HEK293 (cell line): ENCODE results near the gene CACNA1F.

Source experiments
- CTCF ChIP-seq: fragments of 450-650 bp; formaldehyde crosslinking; IDR thresholded peaks from 2 replicates; pipeline ENCODE4 v1.5.1; 2016; ENCODE audit warnings: missing biosample characterization, missing genetic modification characterization
- ZEB2 ChIP-seq: fragments of 450-650 bp; formaldehyde crosslinking; IDR thresholded peaks from 2 replicates; pipeline ENCODE4 v1.5.1; 2016; ENCODE audit warnings: missing biosample characterization, missing genetic modification characterization
- ZNF18 ChIP-seq: fragments of 450-650 bp; formaldehyde crosslinking; IDR thresholded peaks from 2 replicates; pipeline ENCODE4 v1.5.1; 2016; ENCODE audit warnings: missing biosample characterization, missing genetic modification characterization
- ZNF302 ChIP-seq: fragments of 450-650 bp; formaldehyde crosslinking; IDR thresholded peaks from 2 replicates; pipeline ENCODE4 v1.5.1; 2016; ENCODE audit warnings: missing biosample characterization, missing genetic modification characterization, low read depth
- ZNF580 ChIP-seq: fragments of 450-650 bp; formaldehyde crosslinking; IDR thresholded peaks from 2 replicates; pipeline ENCODE4 v1.5.1; 2016; ENCODE audit warnings: missing biosample characterization, missing genetic modification characterization
- ZNF660 ChIP-seq: fragments of 450-650 bp; IDR thresholded peaks from 2 replicates; pipeline ENCODE4 v1.5.1; 2018; ENCODE audit warnings: missing biosample characterization, mild to moderate bottlenecking, missing genetic modification characterization

DNA sequence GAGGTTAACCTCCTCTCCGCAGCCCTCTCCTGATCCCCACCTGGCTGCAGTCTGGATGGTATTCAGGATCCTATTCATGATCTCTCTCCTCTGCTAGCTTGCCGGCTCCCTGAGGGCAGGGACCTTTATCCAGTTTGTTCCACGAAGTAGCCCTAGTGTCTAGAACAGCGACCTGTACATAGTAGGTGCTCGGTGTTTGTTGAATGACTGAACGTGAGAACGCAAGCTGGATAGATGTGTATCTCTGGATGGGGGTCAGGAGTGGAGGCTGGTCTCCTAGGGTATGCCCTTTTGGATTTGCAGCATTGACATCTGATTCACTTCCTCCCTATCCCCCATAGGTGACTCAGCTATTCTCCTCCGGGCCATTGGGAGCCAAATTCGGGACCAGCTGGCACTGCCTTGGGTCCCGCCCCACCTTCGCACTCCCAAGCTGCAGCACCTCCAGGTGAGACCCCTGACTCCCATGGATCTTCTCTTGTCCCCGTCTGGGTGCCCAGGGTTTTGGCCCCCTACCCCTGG is 9.5 kb upstream of the CACNA1F start:
- TF ChIP-seq ZEB2 (no peak), CTCF (tag by site-specific recombination) (no peak), ZNF302 (tag by site-specific recombination) (no peak), ZNF18 (tag by site-specific recombination) (no peak), ZNF580 (tag by site-specific recombination) (no peak), ZNF660 (tag by site-specific recombination) (no peak)
